ENCODE results near the gene MICAL3. TPM values are rescaled to one million over a fixed set of nuclear protein-coding genes. Genes with fewer than 3 reads are reported as not detected.
"Not testable (repeated sequence)": the region's sequence is repeated elsewhere in the genome, so short reads cannot be mapped to it uniquely, and the experiment has no call there.

Gene MICAL3
- total RNA-seq, 1 experiment from 2014 or later, result 47.1 TPM

DNA sequence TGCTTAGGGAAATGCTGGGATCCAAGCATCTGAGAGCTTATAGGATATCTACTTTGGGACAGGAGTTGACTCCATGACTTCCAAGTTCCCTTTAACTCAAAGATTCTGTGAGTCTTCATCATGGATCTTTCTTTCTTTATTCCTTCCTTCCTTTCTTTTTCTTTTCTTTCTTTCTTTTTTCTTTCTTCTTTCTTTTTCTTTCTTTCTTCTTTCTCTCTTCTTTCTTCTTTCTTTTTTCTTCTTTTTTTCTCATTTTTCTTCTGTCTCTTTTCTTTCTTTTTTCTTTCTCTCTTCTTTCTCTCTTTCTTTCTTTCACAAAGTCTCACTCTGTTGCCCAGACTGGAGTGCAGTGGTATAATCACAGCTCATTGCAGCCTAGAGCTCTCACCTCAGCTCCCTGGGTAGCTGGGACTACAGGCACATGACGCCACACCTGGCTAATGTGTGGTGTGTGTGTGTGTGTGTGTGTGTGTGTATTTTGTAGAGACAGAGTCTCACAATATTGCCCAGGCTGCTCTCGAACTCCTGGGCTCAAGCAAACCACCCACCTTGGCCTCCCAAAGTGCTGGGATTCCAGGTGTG is 5.4 kb upstream of the MICAL3 start:
- intact Hi-C loops (cut with micrococcal nuclease; ENCODE audit: unreplicated experiment) (loop anchor here (10.0 kb wide), 1 partner anchor 195 kb away; no protein-coding TSS in a partner anchor), in situ Hi-C loops (cut with HindIII; ENCODE audit: low pct_unique_long_range_greater_than_20kb, low sequenced_read_pairs) (no loop called here)
- H3K9me3 ChIP-seq (ENCODE audit: control insufficient read depth, insufficient read depth, low read depth, low read length), result no peaks in the 10 kb centered on the region

DNA sequence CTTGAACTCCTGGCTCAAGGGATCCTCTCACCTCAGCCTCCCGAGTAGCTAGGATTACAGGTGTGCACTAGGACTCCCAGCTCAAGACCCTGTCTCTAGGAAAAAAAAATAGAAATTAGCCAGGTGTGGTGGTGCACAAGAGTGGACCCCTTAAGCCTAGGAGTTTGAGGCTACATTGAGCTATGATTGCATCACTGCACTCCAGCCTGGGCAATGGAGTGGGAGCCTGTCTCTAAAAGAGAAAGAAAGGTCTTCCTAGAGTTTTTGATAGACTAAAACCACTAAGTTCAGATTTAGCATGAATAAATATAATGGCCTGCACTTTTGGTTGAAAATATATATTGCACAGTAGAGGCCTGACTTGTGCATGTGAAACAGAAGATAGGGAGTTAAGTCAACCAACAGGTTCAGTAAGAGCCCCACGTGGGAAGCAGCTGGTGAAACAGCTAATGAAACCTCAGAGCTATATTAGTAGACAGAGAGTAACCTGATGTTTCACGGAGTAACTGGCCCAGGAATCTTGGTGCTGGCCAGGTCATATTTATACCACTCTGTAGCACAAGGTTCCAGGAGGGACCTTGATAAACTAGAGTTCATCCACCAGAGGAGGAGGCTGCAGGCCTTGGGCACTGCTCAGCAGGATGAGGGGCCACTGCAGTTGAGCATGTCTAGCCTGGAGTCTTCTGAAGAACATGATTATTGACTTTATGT is 4.6 kb upstream of the MICAL3 start:
- ChIA-PET POLR2A (no interaction called here), CTCF (no interaction called here)

More for the DNA sequence above, 5.4 kb upstream of the MICAL3 start:
- Histone ChIP-seq H3K4me1 (ENCODE audit: control insufficient read depth, insufficient read depth, low read length) (no peaks in the 10 kb centered on the region), H3K27me3 (ENCODE audit: control insufficient read depth, insufficient read depth, low read length) (no peaks in the 10 kb centered on the region), H3K27ac (ENCODE audit: low read length) (no peak overlapping the region), H3K4me3 (ENCODE audit: low read depth in 2 of 2, low read length in 2 of 2) (no peak overlapping the region), H3K36me3 (ENCODE audit: control insufficient read depth, insufficient read depth, low read length) (no peaks in the 10 kb centered on the region)
- no TSS peak for BruUV-seq (replicated peaks)
- CTCF ChIA-PET, result no interaction called here
- TF ChIP-seq TCF7L2 (IDR thresholded peaks at IDR 0.05; ENCODE audit: low read depth, low read length), result no peak
- TF ChIP-seq, protein P1, sequence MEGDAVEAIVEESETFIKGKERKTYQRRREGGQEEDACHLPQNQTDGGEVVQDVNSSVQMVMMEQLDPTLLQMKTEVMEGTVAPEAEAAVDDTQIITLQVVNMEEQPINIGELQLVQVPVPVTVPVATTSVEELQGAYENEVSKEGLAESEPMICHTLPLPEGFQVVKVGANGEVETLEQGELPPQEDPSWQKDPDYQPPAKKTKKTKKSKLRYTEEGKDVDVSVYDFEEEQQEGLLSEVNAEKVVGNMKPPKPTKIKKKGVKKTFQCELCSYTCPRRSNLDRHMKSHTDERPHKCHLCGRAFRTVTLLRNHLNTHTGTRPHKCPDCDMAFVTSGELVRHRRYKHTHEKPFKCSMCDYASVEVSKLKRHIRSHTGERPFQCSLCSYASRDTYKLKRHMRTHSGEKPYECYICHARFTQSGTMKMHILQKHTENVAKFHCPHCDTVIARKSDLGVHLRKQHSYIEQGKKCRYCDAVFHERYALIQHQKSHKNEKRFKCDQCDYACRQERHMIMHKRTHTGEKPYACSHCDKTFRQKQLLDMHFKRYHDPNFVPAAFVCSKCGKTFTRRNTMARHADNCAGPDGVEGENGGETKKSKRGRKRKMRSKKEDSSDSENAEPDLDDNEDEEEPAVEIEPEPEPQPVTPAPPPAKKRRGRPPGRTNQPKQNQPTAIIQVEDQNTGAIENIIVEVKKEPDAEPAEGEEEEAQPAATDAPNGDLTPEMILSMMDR (IDR thresholded peaks at IDR 0.05), result no peak
- DNase-seq (ENCODE audit: low read depth, low spot score) (no peak), ATAC-seq (no peak)
- POLR2A ChIA-PET, result no interaction called here

DNA sequence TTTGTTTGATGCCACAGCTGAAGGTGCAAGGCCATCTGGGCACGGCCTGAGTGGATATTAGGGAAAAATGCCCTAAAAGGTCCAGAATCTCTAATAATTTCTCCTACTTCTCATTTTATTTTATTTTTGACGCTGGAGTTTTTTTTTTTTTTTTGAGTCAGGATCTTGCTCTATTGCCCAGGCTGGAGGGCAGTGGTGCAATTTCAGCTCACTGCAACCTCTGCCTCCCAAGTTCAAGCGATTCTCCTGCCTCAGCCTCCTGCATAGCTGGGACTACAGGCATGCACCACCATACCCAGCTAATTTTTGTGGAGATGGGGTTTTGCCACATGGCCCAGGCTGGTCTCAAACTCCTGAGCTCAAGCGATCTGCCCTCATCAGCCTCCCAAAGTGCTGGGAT is 1.5 kb upstream of the MICAL3 start:
- H3K9me3 ChIP-seq (ENCODE audit: control insufficient read depth, insufficient read depth, low read depth, low read length); H3K4me3 ChIP-seq (ENCODE audit: low read depth in 2 of 2, low read length in 2 of 2); in situ Hi-C loops (cut with HindIII; ENCODE audit: low pct_unique_long_range_greater_than_20kb, low sequenced_read_pairs); POLR2A ChIA-PET; DNase-seq (ENCODE audit: low read depth, low spot score); BruUV-seq (replicated peaks); H3K4me1 ChIP-seq (ENCODE audit: control insufficient read depth, insufficient read depth, low read length); H3K27me3 ChIP-seq (ENCODE audit: control insufficient read depth, insufficient read depth, low read length); ATAC-seq; H3K36me3 ChIP-seq (ENCODE audit: control insufficient read depth, insufficient read depth, low read length); H3K27ac ChIP-seq (ENCODE audit: low read length): not testable (repeated sequence)
- intact Hi-C loops (cut with micrococcal nuclease; ENCODE audit: unreplicated experiment), result loop anchor here (10.0 kb wide), 1 partner anchor 191 kb away; no protein-coding TSS in a partner anchor
- CTCF ChIA-PET, result interaction anchor here (0.5 to 0.7 kb wide), 2 partner anchors 30 to 285 kb away, joined by 4 to 8 read pairs; no protein-coding TSS in a partner anchor

More for the DNA sequence above, 4.6 kb upstream of the MICAL3 start:
- BruUV-seq (replicated peaks), result no TSS peak
- TF ChIP-seq SIN3A (IDR thresholded peaks at IDR 0.05; ENCODE audit: borderline replicate concordance, insufficient read depth, low read depth, low read length), result no peak
- no peak for TF ChIP-seq POLR2AphosphoS5 (IDR thresholded peaks at IDR 0.05; ENCODE audit: low read depth, low read length)
- TF ChIP-seq TCF7L2 (IDR thresholded peaks at IDR 0.05; ENCODE audit: low read depth, low read length), result no peak
- TF ChIP-seq, protein P1 (IDR thresholded peaks at IDR 0.05), result no peak
- TF ChIP-seq, protein P2, sequence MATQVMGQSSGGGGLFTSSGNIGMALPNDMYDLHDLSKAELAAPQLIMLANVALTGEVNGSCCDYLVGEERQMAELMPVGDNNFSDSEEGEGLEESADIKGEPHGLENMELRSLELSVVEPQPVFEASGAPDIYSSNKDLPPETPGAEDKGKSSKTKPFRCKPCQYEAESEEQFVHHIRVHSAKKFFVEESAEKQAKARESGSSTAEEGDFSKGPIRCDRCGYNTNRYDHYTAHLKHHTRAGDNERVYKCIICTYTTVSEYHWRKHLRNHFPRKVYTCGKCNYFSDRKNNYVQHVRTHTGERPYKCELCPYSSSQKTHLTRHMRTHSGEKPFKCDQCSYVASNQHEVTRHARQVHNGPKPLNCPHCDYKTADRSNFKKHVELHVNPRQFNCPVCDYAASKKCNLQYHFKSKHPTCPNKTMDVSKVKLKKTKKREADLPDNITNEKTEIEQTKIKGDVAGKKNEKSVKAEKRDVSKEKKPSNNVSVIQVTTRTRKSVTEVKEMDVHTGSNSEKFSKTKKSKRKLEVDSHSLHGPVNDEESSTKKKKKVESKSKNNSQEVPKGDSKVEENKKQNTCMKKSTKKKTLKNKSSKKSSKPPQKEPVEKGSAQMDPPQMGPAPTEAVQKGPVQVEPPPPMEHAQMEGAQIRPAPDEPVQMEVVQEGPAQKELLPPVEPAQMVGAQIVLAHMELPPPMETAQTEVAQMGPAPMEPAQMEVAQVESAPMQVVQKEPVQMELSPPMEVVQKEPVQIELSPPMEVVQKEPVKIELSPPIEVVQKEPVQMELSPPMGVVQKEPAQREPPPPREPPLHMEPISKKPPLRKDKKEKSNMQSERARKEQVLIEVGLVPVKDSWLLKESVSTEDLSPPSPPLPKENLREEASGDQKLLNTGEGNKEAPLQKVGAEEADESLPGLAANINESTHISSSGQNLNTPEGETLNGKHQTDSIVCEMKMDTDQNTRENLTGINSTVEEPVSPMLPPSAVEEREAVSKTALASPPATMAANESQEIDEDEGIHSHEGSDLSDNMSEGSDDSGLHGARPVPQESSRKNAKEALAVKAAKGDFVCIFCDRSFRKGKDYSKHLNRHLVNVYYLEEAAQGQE (IDR thresholded peaks at IDR 0.05; ENCODE audit: insufficient read depth in 1 of 2, low read depth in 2 of 2, low read length in 1 of 2), result no peak
- Histone ChIP-seq H3K4me1 (ENCODE audit: control insufficient read depth, insufficient read depth, low read length) (no peaks in the 10 kb centered on the region), H3K9me3 (ENCODE audit: control insufficient read depth, insufficient read depth, low read depth, low read length) (no peaks in the 10 kb centered on the region), H3K27ac (ENCODE audit: low read length) (no peak overlapping the region), H3K36me3 (ENCODE audit: control insufficient read depth, insufficient read depth, low read length) (no peaks in the 10 kb centered on the region), H3K27me3 (ENCODE audit: control insufficient read depth, insufficient read depth, low read length) (no peaks in the 10 kb centered on the region), H3K4me3 (ENCODE audit: low read depth in 2 of 2, low read length in 2 of 2) (no peak overlapping the region)
- in situ Hi-C loops (cut with HindIII; ENCODE audit: low pct_unique_long_range_greater_than_20kb, low sequenced_read_pairs), result no loop called here
- DNase-seq (ENCODE audit: low read depth, low spot score) (no peak), ATAC-seq (no peak)
- intact Hi-C loops (cut with micrococcal nuclease; ENCODE audit: unreplicated experiment), result loop anchor here (10.0 kb wide), 1 partner anchor 194 kb away; no protein-coding TSS in a partner anchor

All from Panc1 (cell line).